T-helper 2 cell (primary cell): ENCODE measurements around the gene GIMAP2.
"Not testable (repeated sequence)": the region's sequence is repeated elsewhere in the genome, so short reads cannot be mapped to it uniquely, and the experiment has no call there.

Experiments
- DNase-seq, 5 experiments: peaks; one replicate each; pipeline versions ENCODE4 v3.0.0 to v3.0.0-alpha.2; 2012 to 2022
- total RNA-seq, 2 donors: gene quantifications; one replicate each; lab custom pipeline; 2026; lab: John Stamatoyannopoulos, UW

The GIMAP2 gene
- total RNA-seq = 62.0 to 120 reads per million in 2 donors

GRCh38 chr7:150685219-150686029 lies at the start of gene GIMAP2:
Gene GIMAP2, plus strand, starts transcription at chr7:150685706. Its CDS starts 1,354 bp downstream, at chr7:150687060.
- DNase-seq = peak in 2 of 5 experiments; percentile 52 to 77

- no peak for DNase-seq
Measured at GRCh38 chr7:150641854-150642253, 43.7 kb upstream of the GIMAP2 start.

- no peak for DNase-seq
Measured at GRCh38 chr7:150642926-150643325, 42.6 kb upstream of the GIMAP2 start.

- no peak for DNase-seq
Measured at GRCh38 chr7:150645259-150646020, 40.1 kb upstream of the GIMAP2 start.

- DNase-seq = no peak
Measured at GRCh38 chr7:150648353-150649079, 37.0 kb upstream of the GIMAP2 start.

GRCh38 chr7:150649080-150649385 lies 36.5 kb upstream of the GIMAP2 start:
- no peak for DNase-seq

GRCh38 chr7:150654692-150655091 lies 30.8 kb upstream of the GIMAP2 start:
- DNase-seq = no peak

GRCh38 chr7:150656047-150656446 lies 29.5 kb upstream of the GIMAP2 start:
- DNase-seq = no peak

GRCh38 chr7:150657526-150657925 lies 28.0 kb upstream of the GIMAP2 start:
- DNase-seq = no peak

GRCh38 chr7:150660939-150661613 lies 24.4 kb upstream of the GIMAP2 start:
- DNase-seq = no peak

- not testable (repeated sequence) for DNase-seq
Measured at GRCh38 chr7:150662821-150663220, 22.7 kb upstream of the GIMAP2 start.

GRCh38 chr7:150663802-150664494 lies 21.6 kb upstream of the GIMAP2 start:
- DNase-seq = peak in 2 of 5 experiments; percentile 50 to 95

GRCh38 chr7:150665089-150665748 lies 20.3 kb upstream of the GIMAP2 start:
- DNase-seq = peak in 1 of 5 experiments; percentile 32

GRCh38 chr7:150665896-150666295 lies 19.6 kb upstream of the GIMAP2 start:
- DNase-seq = peak in 2 of 5 experiments; percentile 63 to 68

GRCh38 chr7:150666412-150666811 lies 19.1 kb upstream of the GIMAP2 start:
- no peak for DNase-seq

- DNase-seq = peak in 4 of 5 experiments; percentile 20 to 94 (median 68)
Measured at GRCh38 chr7:150668472-150668911, 17.0 kb upstream of the GIMAP2 start.

- no peak for DNase-seq
Measured at GRCh38 chr7:150668977-150669376, 16.5 kb upstream of the GIMAP2 start.

- not testable (repeated sequence) for DNase-seq
Measured at GRCh38 chr7:150671798-150672585, 13.5 kb upstream of the GIMAP2 start.

- no peak for DNase-seq
Measured at GRCh38 chr7:150675714-150676113, 9.8 kb upstream of the GIMAP2 start.

- not testable (repeated sequence) for DNase-seq
Measured at GRCh38 chr7:150676276-150676675, 9.2 kb upstream of the GIMAP2 start.
